IMR-90 (cell line): ENCODE measurements around the gene ELF5.

Experiments
- CEBPB ChIP-seq: IDR thresholded peaks from 2 replicates; pipeline ENCODE4 v1.6.1; 2012; ENCODE audit warnings: low read depth, low read length, improper control_type of control experiment
- MAZ ChIP-seq: IDR thresholded peaks from 2 replicates; pipeline ENCODE4 v1.6.1; 2012; ENCODE audit warnings: low read depth, mild to moderate bottlenecking, low read length, improper control_type of control experiment, moderate library complexity, borderline replicate concordance
- POLR2A ChIP-seq: IDR thresholded peaks from 2 replicates; pipeline ENCODE4 v1.6.1; 2012; ENCODE audit warnings: mild to moderate bottlenecking, low read depth, low read length
- RAD21 ChIP-seq: IDR thresholded peaks from 2 replicates; pipeline ENCODE4 v1.6.1; 2012; ENCODE audit warnings: low read length, improper control_type of control experiment
- TF ChIP-seq, protein P1 (sequence below): conservative IDR thresholded peaks from 2 replicates; pipeline ENCODE4 v1.5.1; 2012; ENCODE audit warnings: mild to moderate bottlenecking, low read depth, low read length, improper control_type of control experiment

DNA sequence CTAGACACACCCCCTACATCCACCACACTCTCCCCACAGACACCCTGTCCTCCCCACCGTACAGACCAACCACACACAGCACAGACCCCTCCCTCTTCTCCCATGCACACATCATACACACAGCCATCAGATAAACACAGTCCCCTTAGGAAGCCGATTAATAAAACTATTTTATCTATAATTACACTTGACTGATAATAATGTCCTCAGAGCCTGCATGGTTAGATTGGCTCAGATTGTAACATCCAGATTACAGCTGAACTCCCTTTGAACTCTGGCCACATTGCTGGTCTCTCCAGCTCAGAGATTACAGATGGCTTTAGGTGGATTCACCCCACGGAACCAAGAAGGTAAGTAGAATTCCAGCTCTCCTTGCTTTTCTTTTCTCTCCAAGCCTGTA is 9.5 kb upstream of the ELF5 start:
- no peak for TF ChIP-seq CEBPB
- TF ChIP-seq, protein P1, sequence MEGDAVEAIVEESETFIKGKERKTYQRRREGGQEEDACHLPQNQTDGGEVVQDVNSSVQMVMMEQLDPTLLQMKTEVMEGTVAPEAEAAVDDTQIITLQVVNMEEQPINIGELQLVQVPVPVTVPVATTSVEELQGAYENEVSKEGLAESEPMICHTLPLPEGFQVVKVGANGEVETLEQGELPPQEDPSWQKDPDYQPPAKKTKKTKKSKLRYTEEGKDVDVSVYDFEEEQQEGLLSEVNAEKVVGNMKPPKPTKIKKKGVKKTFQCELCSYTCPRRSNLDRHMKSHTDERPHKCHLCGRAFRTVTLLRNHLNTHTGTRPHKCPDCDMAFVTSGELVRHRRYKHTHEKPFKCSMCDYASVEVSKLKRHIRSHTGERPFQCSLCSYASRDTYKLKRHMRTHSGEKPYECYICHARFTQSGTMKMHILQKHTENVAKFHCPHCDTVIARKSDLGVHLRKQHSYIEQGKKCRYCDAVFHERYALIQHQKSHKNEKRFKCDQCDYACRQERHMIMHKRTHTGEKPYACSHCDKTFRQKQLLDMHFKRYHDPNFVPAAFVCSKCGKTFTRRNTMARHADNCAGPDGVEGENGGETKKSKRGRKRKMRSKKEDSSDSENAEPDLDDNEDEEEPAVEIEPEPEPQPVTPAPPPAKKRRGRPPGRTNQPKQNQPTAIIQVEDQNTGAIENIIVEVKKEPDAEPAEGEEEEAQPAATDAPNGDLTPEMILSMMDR = no peak
- TF ChIP-seq POLR2A = no peak
- no peak for TF ChIP-seq MAZ
- no peak for TF ChIP-seq RAD21
